NCI-H82 (cell line): ENCODE measurements around the gene WHRN.

Experiments used
- DNase-seq: peaks from one replicate; lab custom pipeline; 2025; lab: John Stamatoyannopoulos, UW

Gene WHRN

DNA sequence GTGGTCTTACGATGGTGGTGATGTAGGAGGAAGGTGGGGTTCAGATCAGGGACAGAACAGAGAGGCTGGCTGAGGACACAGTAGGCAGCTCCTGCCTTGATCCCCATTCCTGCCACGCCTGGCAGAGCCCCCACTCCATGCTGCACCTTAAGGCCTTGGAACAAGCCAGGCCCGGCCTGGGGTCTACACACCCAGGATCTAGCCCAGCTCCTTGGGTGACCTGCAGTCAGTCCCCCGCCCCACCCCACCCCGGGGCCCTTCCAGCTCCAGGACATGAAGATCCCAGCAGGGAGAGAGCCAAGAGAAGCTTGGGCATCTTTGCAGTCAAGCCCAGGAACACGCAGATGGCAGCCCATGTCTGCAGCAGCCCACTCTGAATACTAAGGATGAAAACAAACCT is 34.7 kb downstream of the WHRN start:
- no peak for DNase-seq

GRCh38 chr9:114470121-114470520 is 35.2 kb downstream of the WHRN start:
- DNase-seq, result no peak

DNA sequence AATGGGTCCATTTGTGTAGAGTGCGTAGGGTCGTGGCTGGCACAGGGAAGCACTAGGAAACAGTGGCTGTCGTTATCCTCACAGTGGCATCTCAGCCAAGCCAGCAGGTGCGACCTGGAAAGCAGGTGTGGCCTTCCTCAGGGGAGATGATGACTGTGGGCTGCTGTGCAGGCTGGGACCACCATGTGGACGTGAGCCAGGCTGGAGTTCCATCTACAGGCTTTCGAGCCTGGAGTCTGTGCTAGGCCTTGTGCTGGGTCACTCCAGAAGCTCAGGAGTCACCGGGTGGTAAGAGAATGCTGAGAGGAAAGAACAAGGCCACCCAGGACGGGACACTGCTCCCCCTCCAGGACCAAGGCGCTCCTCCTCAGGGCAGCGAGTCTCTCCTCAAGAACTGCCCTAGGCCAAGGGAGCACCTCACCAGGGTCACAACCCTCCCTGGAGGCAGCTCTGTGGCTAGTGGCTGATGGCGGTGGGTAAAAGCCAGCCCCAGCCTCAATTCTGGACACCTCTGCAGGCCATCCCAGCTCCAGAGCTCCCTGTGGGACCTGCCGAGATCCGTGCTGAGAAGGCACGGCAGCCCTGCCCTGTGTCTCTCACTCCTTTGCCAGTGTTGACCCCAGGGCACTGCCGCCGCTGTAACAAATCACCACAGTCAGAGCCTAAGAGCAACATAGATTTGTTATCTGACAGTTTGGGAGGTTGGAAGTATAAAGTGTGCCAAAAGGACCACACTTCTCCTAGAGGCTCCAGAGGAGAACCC is 36.0 kb downstream of the WHRN start:
- DNase-seq, result no peak

DNA sequence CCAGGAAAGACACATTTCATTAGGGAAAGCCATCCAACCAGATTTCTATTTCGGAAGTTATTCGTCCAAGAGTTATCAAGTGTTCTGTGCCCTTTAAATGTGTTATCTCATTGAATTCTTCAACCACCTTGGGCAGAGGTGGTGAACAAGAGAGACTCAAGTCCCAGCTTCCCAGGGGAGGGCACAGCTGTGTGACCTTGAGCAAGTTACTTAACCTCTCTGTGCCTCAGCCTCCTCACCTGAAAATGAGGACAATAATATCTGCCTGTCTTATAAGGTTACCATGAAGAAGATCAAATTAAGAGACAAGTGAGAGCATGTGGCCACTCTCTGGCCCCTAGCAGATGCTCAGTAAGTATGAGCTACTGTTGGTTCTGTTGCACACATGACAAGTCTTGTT is 37.4 kb downstream of the WHRN start:
- DNase-seq, result no peak

- no peak for DNase-seq
Observed at GRCh38 chr9:114467226-114467750, 38.0 kb downstream of the WHRN start.

- DNase-seq, result no peak
Observed at GRCh38 chr9:114465906-114466900, 39.1 kb downstream of the WHRN start.

DNA sequence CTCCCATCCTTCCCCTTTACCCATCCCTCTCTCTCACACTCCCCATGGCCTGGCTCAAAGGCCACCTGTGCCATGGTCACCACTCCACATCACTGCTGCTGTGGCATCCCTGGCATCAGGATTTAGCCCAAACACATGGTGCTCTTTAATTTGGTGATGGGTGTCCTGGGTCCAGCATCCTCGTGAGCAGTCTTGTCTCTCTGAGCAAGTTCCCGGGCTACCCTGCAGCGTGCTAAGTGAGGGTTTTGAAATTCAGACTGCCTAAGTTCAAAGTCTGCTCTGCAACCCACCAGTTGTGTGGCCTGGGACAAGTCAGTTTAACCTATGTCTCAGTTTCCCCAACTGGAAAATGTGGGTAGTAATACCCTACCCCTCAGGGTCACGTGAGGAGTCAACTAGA is 39.9 kb downstream of the WHRN start:
- DNase-seq, result no peak

DNA sequence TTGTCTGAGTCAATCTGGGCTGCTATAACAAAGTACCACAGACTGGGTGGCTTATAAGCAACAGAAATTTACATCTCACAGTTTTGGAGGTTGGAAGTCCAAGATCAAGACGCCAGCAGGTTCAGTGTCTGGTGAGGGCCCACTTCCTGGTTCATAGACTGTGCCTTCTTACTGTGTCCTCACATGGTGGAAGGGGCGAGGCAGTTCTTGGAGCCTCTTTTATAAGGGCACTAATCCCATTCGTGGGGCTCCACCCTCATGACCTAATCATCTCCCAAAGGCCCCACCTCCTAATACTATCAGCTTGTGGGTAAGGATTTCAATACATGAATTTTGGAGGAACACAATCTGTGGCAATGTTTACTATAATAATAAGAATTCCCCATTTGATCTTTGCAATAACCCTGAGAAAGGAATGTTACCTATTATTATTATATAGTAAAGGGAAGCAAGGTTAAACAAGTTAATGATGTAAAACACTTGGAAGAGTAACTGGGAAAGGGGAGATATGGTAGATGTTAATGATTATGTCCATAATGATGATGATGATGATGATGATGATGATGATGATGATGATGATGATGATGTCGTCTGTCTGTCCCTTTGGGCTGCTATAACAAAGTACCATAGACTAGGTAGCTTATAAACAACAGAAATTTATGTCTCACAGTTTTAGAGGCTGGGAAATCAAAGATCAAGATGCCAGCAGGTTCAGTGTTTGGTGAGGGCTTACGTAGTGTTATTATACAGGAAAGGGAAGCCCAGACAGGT is 40.8 kb downstream of the WHRN start:
- peak; percentile 30 for DNase-seq

DNA sequence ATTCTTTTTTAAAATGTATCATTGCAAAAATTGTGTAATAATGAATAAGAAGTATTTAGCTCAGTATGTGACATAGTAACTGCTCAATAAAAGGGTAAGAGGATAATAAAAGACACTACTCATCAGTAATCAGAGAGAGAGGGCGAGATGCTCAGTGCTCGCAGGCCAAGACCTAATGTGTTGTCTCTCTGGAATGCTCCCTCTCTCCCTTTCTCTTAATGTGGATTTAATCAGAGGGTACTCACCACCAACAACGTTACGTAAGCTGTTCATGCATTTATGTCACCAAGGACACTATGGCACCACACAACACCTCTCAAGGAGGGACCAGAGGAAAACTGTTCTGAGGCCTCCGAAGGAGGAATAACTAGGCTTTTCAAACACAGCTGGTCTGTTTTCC is 42.5 kb downstream of the WHRN start:
- DNase-seq, result no peak

GRCh38 chr9:114461468-114461867 is 43.8 kb downstream of the WHRN start:
- no peak for DNase-seq

GRCh38 chr9:114460513-114461199 is 44.6 kb downstream of the WHRN start:
- DNase-seq, result no peak

DNA sequence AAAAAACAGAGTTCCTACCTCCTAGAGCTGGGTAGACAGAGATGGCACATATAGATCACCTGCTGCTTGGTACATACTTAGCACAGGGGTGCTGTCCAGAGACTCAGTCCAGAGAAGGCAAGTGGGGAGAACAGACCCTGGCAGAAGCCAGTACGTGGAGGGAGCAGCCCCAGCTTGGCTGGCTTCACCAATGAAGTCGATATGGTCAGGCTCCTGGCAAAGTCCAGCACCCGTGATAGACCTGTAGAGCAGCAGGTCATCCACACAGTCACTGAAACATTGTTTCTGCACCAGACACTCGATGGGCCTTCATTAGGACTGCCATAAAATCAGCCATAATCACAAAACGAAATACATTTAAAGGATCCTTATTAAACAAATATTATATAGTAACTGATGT is 45.8 kb downstream of the WHRN start:
- DNase-seq, result no peak

GRCh38 chr9:114456929-114457328 is 48.3 kb downstream of the WHRN start:
- no peak for DNase-seq

- DNase-seq, result no peak
Observed at GRCh38 chr9:114454652-114455051, 50.6 kb downstream of the WHRN start.

DNA sequence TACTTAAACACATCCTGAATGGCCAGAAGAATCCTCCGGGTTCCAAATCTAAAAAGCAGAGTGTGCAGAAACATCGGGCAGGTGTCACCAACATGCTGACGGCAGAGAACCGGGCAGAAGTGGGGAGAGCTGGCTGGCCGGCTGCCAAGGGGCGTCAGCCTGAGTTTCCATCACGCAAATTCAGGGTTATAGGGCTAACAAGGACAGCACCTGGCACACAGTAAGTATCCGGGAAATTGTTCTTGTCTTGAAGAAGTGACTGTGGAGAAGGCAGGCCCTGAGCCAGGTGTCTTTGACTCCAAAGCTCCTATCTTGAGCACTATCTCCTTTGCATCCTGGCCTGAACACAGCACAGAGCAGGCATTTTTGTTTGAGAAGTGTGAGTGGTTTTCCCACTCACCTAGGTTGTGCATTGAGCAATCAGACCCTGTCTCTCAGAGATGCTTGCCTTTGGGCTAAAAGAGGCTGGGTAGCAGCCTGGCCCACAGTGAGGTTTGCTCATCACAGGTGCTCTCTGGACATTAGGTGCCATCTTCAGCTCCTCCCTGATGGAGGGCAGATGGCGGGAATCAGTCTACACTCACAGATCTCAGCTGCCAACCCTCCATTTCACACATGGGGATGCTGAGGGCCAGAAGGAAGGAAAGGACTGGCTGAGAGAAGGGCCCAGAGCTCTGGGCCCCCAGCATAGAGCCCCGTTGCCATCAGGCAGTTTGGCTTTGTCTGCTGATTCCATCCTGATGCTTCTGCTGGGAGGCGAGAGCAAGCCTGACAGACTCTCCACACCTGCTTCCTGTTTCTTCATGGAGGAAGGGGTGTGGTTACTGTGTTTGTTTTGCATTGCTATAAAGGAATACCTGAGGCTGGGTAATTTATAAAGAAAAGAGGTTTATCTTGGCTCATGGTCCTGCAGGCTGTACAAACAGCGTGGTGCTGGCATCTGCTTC is 52.8 kb downstream of the WHRN start:
- DNase-seq, result no peak

- no peak for DNase-seq
Observed at GRCh38 chr9:114451707-114452031, 53.6 kb downstream of the WHRN start.

DNA sequence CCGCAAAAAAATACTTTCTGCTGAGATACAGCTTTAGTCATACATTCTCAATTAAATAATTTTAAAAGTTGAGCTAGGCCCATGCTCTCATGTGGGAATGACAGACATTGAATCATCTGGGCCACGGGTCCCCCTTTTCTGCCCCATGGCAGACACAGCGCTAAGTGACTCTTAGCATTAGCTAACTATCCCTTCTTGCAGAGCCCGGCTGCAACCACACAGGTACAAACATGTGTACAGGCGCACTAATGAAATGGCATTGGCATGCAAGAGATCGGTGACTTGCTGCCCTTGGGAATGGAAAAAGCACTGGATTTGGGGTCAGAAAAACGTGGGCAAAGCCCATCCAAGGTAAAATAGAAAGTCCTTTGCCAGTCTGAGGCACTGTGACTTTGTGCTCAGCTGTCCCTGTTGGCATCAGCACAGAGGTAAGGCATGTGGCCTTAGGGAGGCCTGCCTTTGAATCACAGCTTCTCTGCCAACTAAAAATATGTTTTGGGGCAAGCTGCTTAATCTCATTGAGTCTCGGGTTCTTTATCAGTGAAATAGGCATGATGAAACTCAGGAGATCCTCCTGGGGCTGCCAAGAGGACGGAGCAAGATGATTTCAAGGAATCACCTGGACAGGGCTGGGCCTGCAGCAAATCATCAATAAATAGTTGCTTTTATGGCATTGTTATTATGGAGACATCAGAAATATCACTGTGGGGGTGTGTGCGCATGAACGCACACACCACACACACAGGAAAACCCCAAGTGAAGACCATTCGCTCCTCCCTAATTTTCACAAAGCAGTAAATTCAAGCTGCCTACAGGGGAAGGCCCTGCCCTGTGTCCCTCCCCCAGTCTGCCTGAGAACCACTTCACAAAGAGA is 54.2 kb downstream of the WHRN start:
- DNase-seq, result no peak

DNA sequence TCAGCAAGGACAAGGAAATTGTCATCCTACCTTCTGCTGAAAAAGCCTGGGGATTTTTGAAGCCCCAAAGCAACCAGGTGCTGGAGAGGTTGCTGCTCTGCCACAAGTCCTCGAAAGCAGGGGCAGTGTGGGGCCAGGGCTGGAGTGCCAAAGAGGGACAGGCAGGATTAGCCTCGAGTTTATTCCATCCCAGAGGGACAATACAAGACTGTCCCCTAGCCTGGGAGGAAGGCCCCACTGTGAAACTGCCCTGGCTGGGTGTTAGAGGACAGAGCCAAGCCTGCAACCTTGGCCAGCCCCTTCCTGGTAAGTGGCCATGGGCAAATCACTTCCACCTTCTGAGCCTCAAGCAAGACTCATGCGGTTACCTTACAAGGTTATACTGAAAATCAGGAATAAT is 55.1 kb downstream of the WHRN start:
- DNase-seq, result no peak

DNA sequence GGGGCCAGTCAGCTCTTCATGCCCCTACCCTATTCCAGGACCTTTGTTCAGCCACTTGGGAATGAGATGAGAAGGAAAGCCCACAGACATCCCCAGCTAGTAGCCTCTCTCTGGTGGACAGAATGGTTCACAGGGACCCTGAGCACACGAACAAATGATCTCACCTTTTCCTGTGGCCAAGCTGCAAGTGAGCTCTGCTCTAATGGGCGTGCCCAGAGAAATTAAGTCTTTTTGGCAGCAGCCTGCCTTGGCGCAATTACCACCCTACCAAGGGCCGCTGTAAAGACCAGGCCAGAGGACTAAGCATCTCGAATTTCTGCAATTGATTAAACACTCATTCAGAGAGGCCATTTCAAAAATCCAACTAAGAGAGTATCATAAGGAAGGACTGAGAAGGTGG is 56.0 kb downstream of the WHRN start:
- DNase-seq, result no peak

DNA sequence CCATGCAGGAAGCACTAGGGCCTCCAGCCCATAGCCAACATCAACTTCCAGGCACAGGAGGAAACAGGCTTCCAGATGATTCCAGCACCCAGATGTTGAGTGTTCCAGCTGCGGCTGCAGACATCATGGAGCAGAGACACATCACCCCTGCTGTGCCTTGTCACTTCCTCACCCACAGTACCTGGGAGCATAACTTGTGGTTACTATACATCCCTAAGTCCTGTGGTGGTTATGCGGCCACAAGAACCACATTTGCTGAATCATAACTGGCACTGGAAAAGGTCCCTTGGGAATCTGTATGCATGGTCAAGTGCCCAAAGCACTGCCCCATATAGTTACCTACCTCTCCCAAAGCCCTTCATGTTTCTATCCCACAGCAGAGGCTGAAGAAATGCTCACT is 56.6 kb downstream of the WHRN start:
- no peak for DNase-seq
